Smooth muscle cell (in vitro differentiated cells): ENCODE data around the gene ZNF451. TPM values are rescaled to one million over a fixed set of nuclear protein-coding genes. Genes with fewer than 3 reads are reported as not detected.

Source experiments
- DNase-seq: peaks from one replicate; lab custom pipeline; 2025; ENCODE audit not compliant: unreplicated experiment; lab: John Stamatoyannopoulos, UW
- H2AFZ ChIP-seq: fragments of 200-600 bp; sonication (generic); 2 replicates; pipeline ENCODE4 v1.6.0; 2016; ENCODE audit warnings: antibody characterized with exemption, low read depth, mild to moderate bottlenecking
- H3F3A ChIP-seq: fragments of 200-600 bp; sonication (generic); 2 replicates; pipeline ENCODE4 v1.6.0; 2017; ENCODE audit warnings: antibody characterized with exemption, low read depth
- H3K27ac ChIP-seq: fragments of 200-600 bp; sonication (generic); 2 replicates; pipeline ENCODE4 v1.5.1; 2016; ENCODE audit warnings: low read depth, mild to moderate bottlenecking
- H3K27me3 ChIP-seq: fragments of 200-600 bp; sonication (generic); 2 replicates; pipeline ENCODE4 v1.6.1; 2016; ENCODE audit warnings: low read depth, mild to moderate bottlenecking
- H3K36me3 ChIP-seq: fragments of 200-600 bp; sonication (generic); 2 replicates; pipeline ENCODE4 v1.5.1; 2016; ENCODE audit warnings: low read depth
- H3K4me1 ChIP-seq: fragments of 200-600 bp; sonication (generic); 2 replicates; pipeline ENCODE4 v1.5.1; 2016; ENCODE audit warnings: low read depth
- H3K4me2 ChIP-seq: fragments of 200-600 bp; sonication (generic); 2 replicates; pipeline ENCODE4 v1.6.0; 2016; ENCODE audit warnings: mild to moderate bottlenecking
- H3K4me3 ChIP-seq: fragments of 200-600 bp; sonication (generic); 2 replicates; pipeline ENCODE4 v1.5.1; 2016; ENCODE audit warnings: mild to moderate bottlenecking
- H3K79me2 ChIP-seq: fragments of 200-600 bp; sonication (generic); 2 replicates; pipeline ENCODE4 v1.6.0; 2016; ENCODE audit warnings: low read depth, mild to moderate bottlenecking
- H3K9ac ChIP-seq: fragments of 200-600 bp; sonication (generic); 2 replicates; pipeline ENCODE4 v1.6.0; 2016; ENCODE audit warnings: low read depth
- H3K9me3 ChIP-seq: fragments of 200-600 bp; sonication (generic); replicated peaks from 2 replicates; pipeline ENCODE4 v1.5.1; 2016; ENCODE audit warnings: low read depth
- H4K20me1 ChIP-seq: fragments of 200-600 bp; sonication (generic); 2 replicates; pipeline ENCODE4 v1.6.0; 2016; ENCODE audit warnings: low read depth
- WGBS: methylation state at CpG from one replicate; pipeline ENCODE4 v1.1.7; 2016; ENCODE audit warnings: low lambda C conversion rate; 5-methylcytosine and 5-hydroxymethylcytosine counted together
- polyA plus RNA-seq: library from polyadenylated mRNA; unstranded; fragments of >200 nt; fragmentation: Nextera tagmentation; extraction: Ambion mirVana; gene quantifications from 2 replicates; pipeline ENCODE4 v1.2.1, GENCODE V29; 2016
- total RNA-seq: library from RNA; depleted of rRNA; stranded (reverse); fragments of >200 nt; gene quantifications from 2 replicates; pipeline ENCODE4 v1.2.3, GENCODE V29; 2014
- TF ChIP-seq, protein P1 (sequence below): fragments of 200-600 bp; sonication (generic); IDR thresholded peaks from 2 replicates; pipeline ENCODE4 v1.5.1; 2017; ENCODE audit warnings: borderline replicate concordance, mild to moderate bottlenecking, antibody characterized with exemption; ENCODE audit not compliant: insufficient read depth, poor library complexity, severe bottlenecking

The ZNF451 gene
- total and polyA plus RNA-seq, 2 experiments from 2014 or later, result 21.1 to 76.5 TPM

DNA sequence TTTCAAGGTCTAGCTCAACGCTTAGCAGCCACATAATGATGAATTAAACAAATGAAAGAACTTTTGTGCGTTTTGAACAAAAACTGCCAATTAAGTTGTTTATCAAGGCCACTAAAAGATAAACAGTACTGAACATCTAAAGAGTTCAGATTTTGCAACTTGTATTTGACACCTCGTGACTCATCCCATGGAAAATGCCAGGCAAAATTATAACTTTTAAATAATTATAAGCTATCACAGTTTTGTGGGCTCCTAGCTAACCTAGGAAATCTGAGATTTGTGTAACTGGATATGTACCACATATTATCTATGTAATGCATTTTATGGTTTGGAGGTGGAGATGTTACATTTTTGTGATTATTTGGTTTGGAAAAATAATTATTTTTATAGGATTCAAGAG, 72.5 kb downstream of the ZNF451 start:
- 39% methylated on average over 3 of the region's 3 CpGs for WGBS
- Histone ChIP-seq H3K9me3 (no peaks in the 10 kb centered on the region), H3K79me2 (no peaks in the 10 kb centered on the region), H3F3A (peaks cover 10% of the 10 kb centered on the region), H3K36me3 (peaks cover 8% of the 10 kb centered on the region), H4K20me1 (no peaks in the 10 kb centered on the region), H3K4me1 (no peaks in the 10 kb centered on the region), H2AFZ (no peak overlapping the region), H3K9ac (no peak overlapping the region), H3K4me2 (peak overlapping the region; percentile 56), H3K4me3 (no peak overlapping the region), H3K27me3 (no peaks in the 10 kb centered on the region), H3K27ac (peak overlapping the region; percentile 59)
- DNase-seq, result no peak
- TF ChIP-seq, protein P1, sequence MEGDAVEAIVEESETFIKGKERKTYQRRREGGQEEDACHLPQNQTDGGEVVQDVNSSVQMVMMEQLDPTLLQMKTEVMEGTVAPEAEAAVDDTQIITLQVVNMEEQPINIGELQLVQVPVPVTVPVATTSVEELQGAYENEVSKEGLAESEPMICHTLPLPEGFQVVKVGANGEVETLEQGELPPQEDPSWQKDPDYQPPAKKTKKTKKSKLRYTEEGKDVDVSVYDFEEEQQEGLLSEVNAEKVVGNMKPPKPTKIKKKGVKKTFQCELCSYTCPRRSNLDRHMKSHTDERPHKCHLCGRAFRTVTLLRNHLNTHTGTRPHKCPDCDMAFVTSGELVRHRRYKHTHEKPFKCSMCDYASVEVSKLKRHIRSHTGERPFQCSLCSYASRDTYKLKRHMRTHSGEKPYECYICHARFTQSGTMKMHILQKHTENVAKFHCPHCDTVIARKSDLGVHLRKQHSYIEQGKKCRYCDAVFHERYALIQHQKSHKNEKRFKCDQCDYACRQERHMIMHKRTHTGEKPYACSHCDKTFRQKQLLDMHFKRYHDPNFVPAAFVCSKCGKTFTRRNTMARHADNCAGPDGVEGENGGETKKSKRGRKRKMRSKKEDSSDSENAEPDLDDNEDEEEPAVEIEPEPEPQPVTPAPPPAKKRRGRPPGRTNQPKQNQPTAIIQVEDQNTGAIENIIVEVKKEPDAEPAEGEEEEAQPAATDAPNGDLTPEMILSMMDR, result no peak

DNA sequence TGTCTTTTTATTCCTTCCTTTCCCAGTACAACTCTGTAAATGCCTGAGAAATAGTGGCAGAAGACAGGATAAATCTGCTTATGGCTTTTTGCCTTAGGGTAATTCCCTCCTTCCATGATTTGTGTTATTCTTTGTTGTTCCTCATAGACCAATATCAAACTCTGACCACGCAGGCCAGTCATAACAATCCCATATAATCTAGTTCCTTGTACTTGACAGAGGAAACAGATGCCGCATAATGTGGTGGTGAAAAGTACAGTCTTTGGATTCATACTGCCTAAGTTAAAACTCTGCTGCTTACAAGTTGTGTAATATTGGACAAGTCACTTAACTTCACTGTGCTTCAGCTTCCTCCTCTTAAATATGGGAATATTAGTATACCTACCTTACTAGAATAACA, 74.0 kb downstream of the ZNF451 start:
- 56% methylated on average over 2 of the region's 2 CpGs for WGBS
- H3K4me2 ChIP-seq, result no peak overlapping the region
- no peak overlapping the region for H3K9ac ChIP-seq
- H3K4me3 ChIP-seq, result no peak overlapping the region
- no peak overlapping the region for H2AFZ ChIP-seq
- no peaks in the 10 kb centered on the region for H3K27me3 ChIP-seq
- H3K4me1 ChIP-seq, result no peaks in the 10 kb centered on the region
- TF ChIP-seq, protein P1, result no peak
- H3F3A ChIP-seq, result peaks cover 13% of the 10 kb centered on the region
- no peak overlapping the region for H3K27ac ChIP-seq
- no peaks in the 10 kb centered on the region for H4K20me1 ChIP-seq
- no peaks in the 10 kb centered on the region for H3K9me3 ChIP-seq
- no peaks in the 10 kb centered on the region for H3K79me2 ChIP-seq
- peaks cover 8% of the 10 kb centered on the region for H3K36me3 ChIP-seq
- no peak for DNase-seq

DNA sequence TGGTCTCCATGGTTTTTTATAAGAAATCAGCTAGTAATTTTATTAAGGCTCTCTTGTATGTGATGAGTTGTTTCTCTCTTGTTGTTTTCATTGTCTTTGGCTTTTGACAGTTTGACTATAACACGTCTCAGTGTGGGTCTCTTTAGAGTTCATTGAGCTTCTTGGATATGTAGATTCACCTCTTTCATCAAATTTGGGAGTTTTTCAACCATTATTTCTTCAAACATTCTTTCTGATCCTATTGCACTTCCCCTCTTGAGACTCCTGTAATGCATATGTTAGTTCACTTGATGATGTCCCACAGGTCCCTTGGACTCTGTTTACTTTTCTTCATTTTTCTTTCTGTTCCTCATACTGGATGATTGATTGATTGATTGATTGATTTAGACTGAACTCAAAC, 75.1 kb downstream of the ZNF451 start:
- H2AFZ ChIP-seq, result no peak overlapping the region
- H4K20me1 ChIP-seq, result no peaks in the 10 kb centered on the region
- no peak for DNase-seq
- H3F3A ChIP-seq, result peaks cover 17% of the 10 kb centered on the region
- H3K9ac ChIP-seq, result no peak overlapping the region
- no peak overlapping the region for H3K4me3 ChIP-seq
- no peak overlapping the region for H3K4me2 ChIP-seq
- TF ChIP-seq, protein P1, result no peak
- no peaks in the 10 kb centered on the region for H3K79me2 ChIP-seq
- no peaks in the 10 kb centered on the region for H3K4me1 ChIP-seq
- no peaks in the 10 kb centered on the region for H3K27me3 ChIP-seq
- WGBS, result 100% methylated on average over 1 of the region's 1 CpG
- no peak overlapping the region for H3K27ac ChIP-seq
- peaks cover 8% of the 10 kb centered on the region for H3K36me3 ChIP-seq
- H3K9me3 ChIP-seq, result no peaks in the 10 kb centered on the region

DNA sequence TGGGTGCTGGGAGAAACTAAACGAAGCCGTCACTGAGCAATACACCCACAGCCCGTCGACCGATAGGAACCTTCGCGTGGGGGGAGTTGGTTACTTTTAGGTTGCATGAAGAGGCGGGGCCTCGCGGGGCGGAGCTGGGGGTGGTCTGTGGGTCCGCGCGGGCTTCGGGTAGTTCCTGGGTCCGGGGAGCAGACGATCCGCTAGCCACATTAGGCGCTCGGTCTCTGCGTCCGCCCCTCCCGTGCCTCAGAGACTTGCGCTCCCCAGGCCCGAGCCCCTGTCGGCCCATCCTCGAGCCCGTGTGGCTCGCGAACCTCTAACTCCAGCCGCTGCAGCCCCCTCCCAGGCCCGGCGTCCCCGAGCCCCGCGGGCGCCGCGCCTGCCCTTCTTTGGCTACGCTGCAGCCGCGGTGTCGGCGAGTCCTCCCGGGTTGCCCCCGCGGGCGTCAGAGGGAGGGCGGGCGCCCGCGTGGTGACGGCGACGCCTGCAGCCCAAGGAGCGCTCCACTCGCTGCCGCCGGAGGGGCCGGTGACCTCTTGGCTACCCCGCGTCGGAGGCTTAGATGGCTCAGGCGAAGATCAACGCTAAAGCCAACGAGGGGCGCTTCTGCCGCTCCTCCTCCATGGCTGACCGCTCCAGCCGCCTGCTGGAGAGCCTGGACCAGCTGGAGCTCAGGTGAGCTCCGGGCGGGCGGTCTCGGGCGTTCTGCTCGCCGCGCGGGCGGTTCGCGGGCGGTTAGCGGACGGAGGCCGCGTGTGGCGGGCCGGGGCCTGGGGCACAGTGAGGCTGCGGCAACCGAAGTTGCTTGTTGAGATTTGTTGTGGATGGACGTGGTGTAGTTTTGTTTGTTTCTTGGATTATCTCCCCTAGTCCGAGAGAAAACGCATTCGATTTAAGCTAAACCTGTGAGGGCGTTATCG, 82.4 kb downstream of the ZNF451 start, which contains the start of gene BAG2:
Gene BAG2, plus strand, starts transcription at position 191 of the 920 bp plus-strand sequence. Its CDS starts 372 bp downstream, at position 563.
- H3K9me3 ChIP-seq, result no peaks in the 10 kb centered on the region
- peaks cover 17% of the 10 kb centered on the region for H3K4me1 ChIP-seq
- peak within 1 kb of the TSS; percentile 36 for H2AFZ ChIP-seq
- H3K27ac ChIP-seq, result peak within 1 kb of the TSS; percentile 70
- under 1% methylated on average over 53 of the region's 97 CpGs for WGBS
- H3K4me3 ChIP-seq, result peak within 1 kb of the TSS; percentile 67
- peaks cover 27% of the 10 kb centered on the region for H4K20me1 ChIP-seq
- TF ChIP-seq, protein P1, result no peak
- H3K79me2 ChIP-seq, result peaks cover 48% of the 10 kb centered on the region
- peaks cover 41% of the 10 kb centered on the region for H3F3A ChIP-seq
- H3K4me2 ChIP-seq, result peak within 1 kb of the TSS; percentile 88
- H3K27me3 ChIP-seq, result no peaks in the 10 kb centered on the region
- H3K36me3 ChIP-seq, result no peaks in the 10 kb centered on the region
- peak within 1 kb of the TSS; percentile 84 for H3K9ac ChIP-seq
- DNase-seq, result peak; percentile 74
